Mesodermal cell (in vitro differentiated cells): Measurements from ENCODE around the gene NEK7.

ENCODE experiments used
- H3K27ac ChIP-seq: 2 replicates; pipeline ENCODE4 v1.7.0; 2013; ENCODE audit warnings: mild to moderate bottlenecking, low read depth, low read length, moderate library complexity; ENCODE audit not compliant: severe bottlenecking
- H3K36me3 ChIP-seq: 2 replicates; pipeline ENCODE4 v1.7.1; 2013; ENCODE audit warnings: mild to moderate bottlenecking, low read length, moderate library complexity; ENCODE audit not compliant: control insufficient read depth, insufficient read depth
- H3K4me1 ChIP-seq: one replicate; pipeline ENCODE4 v1.7.1; 2013; ENCODE audit warnings: mild to moderate bottlenecking, low read length; ENCODE audit not compliant: insufficient read depth, control insufficient read depth, poor library complexity, severe bottlenecking
- H3K4me3 ChIP-seq: 2 replicates; pipeline ENCODE4 v1.7.0; 2013; ENCODE audit warnings: low read length, control low read depth, mild to moderate bottlenecking; ENCODE audit not compliant: insufficient read depth, poor library complexity, severe bottlenecking; ENCODE audit errors: extremely low read depth
- H3K9me3 ChIP-seq: 2 replicates; pipeline ENCODE4 v1.7.1; 2013; ENCODE audit warnings: mild to moderate bottlenecking, low read length, moderate library complexity; ENCODE audit not compliant: control insufficient read depth
- WGBS, 2 experiments: methylation state at CpG; one replicate each; pipeline ENCODE4 v1.1.5; 2013; ENCODE audit warnings: missing lambda C conversion rate in 2 of 2; ENCODE audit not compliant: insufficient coverage in 2 of 2; 5-methylcytosine and 5-hydroxymethylcytosine counted together

NEK7 gene

DNA sequence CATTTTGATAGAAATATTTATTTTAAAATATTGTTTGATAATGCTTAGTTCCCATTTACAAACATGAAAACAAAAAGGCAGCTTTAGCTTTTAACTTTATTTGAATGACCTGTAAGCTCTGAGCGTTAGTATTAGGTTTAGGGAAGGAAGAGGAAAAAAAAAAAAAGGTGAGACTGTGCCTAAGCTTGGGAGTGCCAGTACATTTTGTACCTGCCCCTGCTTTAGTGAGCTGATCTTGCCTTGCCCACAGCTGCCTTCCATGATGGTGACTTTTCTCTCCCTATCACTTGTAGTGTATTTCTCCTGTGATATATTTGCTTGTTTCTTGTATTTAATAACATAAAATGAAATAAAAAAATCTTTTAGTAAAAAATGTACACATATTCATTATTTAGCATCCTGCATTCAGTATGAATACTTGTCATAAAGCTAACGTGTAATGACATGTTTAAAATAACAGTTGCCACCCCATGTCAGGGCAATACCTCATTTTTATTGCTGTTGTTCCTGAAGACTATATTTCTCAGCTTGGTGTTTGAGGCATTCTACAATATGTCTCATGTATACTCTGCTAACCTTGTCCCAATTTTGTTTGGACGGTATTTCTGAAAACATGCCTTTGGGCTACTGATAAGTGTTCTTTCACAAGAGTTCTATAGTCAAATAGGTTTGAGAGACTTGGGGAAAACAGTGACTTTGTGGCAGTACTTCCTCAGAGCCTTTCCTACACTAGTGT lies 76.3 kb downstream of the NEK7 start:
- H3K36me3 ChIP-seq, result peaks cover 8% of the 10 kb centered on the region
- peaks cover 5% of the 10 kb centered on the region for H3K9me3 ChIP-seq
- peaks cover 12% of the 10 kb centered on the region for H3K4me1 ChIP-seq
- WGBS, 2 experiments, result 80% methylated on average over 1 of the region's 3 CpGs; no CpG with 5 or more reads in 1 of the 2 experiments
- no peak overlapping the region for H3K27ac ChIP-seq
- H3K4me3 ChIP-seq, result no peak overlapping the region

DNA sequence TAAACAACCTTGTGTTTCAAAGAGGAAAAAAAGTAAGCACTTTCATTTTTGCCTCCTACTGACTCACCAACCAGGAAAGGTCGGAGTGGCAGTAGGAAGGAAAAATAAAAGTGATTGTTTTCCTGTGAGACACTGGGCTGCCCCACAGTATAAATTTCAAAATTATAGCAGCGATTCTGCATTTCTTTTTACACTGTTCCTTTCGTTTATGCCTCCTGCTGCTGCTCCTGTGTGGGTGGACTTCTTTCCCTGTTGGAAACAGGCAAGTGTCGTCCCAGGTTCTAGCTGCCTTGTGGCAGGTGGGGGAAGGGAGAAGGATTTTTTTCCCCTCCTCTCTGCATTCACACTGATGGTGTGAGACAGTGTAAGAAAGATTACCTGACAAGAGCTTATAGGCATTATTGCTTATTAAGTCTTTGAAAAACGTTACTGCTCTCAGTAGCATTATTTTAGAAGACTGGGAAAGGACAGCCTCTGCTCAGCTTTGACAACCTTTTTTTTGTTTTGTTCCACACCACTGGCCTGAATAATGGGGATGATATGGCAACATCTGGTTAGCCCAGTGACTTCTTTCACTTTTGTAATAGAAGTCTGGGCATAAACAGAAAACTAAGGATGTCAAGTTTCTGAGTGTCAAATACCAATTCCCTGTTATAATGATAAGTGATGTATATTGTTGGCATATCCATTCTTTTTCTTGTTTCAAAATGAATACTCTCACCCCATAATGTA lies 77.9 kb downstream of the NEK7 start:
- H3K27ac ChIP-seq, result no peak overlapping the region
- no peak overlapping the region for H3K4me3 ChIP-seq
- H3K9me3 ChIP-seq, result peaks cover 5% of the 10 kb centered on the region
- peaks cover 8% of the 10 kb centered on the region for H3K36me3 ChIP-seq
- 42% methylated on average over 3 of the region's 5 CpGs; no CpG with 5 or more reads in 1 of the 2 experiments for WGBS, 2 experiments
- peaks cover 6% of the 10 kb centered on the region for H3K4me1 ChIP-seq

DNA sequence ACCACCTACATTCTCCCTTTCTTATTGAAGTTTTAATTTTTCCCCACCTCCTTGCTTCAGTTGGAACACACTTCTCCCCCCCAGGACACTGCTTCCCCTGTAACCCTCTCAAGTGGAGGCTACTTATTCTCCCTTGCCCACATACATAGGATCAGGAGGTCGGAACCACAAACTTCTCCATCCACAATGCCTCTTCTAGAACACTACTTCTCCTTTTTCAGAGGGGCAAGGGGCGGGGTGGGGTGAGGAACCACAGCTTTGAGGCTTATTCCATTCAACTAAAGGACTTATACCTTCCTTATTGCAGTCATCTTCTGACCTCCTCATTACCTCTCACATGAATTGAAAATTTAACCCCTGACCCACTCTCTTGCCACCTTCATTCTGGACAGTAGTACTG lies 81.3 kb downstream of the NEK7 start:
- Histone ChIP-seq H3K4me3 (no peak overlapping the region), H3K36me3 (peaks cover 8% of the 10 kb centered on the region)
- WGBS, 2 experiments, result no CpG with 5 or more reads among the region's 2 CpGs

DNA sequence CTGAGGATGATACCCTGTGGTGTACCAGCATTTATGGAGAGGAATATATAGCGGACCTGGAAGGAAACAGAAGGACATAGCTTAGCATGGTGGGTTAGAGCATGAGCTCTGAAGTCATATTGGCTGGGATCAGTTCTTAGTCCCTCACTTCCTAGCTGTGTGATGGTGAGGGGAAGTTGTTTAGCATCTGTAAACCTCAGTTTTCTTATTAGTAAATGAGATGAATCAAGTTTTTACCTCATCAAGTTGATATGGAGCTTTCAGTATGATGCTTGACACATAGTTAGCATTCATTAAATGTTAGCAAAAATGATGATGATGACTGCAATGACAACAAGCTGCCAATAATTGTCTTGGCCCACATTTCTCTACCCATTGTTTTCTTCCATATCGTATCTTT lies 84.8 kb downstream of the NEK7 start:
- H3K4me3 ChIP-seq, result no peak overlapping the region
- no peaks in the 10 kb centered on the region for H3K4me1 ChIP-seq
- H3K9me3 ChIP-seq, result no peaks in the 10 kb centered on the region
- 66 to 75% methylated on average over 2 of the region's 2 CpGs for WGBS, 2 experiments
- H3K36me3 ChIP-seq, result no peaks in the 10 kb centered on the region
- no peak overlapping the region for H3K27ac ChIP-seq

More for the DNA sequence above, 81.3 kb downstream of the NEK7 start:
- Histone ChIP-seq H3K9me3 (peaks cover 5% of the 10 kb centered on the region), H3K4me1 (peaks cover 6% of the 10 kb centered on the region), H3K27ac (no peak overlapping the region)

DNA sequence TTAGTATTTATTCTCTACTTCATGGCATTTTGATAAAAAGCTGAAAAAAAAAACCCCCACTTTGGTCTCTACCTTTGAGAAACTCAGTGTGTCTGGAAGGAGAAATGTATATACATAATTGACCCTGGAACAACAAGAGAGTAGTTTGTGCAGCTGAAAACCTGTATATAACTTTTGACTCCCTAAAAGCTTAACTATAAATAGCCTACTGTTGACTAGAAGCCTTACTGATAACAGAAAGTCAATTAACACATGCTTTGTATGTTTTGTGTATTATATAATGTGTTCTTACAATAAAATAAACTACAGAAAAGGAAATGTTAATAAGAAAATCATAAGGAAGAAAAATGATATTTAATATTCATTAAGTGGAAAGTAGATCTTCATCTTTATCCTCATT lies 88.0 kb downstream of the NEK7 start:
- H3K36me3 ChIP-seq, result peaks cover 4% of the 10 kb centered on the region
- H3K4me3 ChIP-seq, result no peak overlapping the region
- no peaks in the 10 kb centered on the region for H3K4me1 ChIP-seq
- H3K9me3 ChIP-seq, result no peaks in the 10 kb centered on the region
- no peak overlapping the region for H3K27ac ChIP-seq

DNA sequence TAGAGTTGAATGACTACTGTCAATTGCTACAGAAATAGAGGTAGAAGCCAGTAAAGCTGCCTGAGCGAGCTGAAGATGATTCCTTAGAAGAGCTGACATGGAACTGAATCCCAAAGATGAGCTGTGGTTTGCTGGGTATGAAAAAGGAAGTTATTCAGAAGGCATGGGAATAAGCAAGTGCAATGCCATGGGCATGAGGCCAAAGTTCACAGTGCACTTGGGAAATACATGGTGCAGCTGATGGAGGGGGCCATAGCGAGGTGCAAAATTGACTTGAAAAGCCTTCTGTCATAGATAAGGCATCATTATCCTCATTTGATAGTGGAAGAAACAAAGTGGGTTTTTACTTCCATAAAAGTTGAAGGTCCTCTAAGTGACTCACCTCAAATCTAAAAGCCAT lies 88.6 kb downstream of the NEK7 start:
- H3K4me1 ChIP-seq, result no peaks in the 10 kb centered on the region
- H3K27ac ChIP-seq, result no peak overlapping the region
- 90 to 93% methylated on average over 1 of the region's 2 CpGs for WGBS, 2 experiments
- H3K9me3 ChIP-seq, result no peaks in the 10 kb centered on the region
- H3K4me3 ChIP-seq, result no peak overlapping the region
- H3K36me3 ChIP-seq, result peaks cover 4% of the 10 kb centered on the region

DNA sequence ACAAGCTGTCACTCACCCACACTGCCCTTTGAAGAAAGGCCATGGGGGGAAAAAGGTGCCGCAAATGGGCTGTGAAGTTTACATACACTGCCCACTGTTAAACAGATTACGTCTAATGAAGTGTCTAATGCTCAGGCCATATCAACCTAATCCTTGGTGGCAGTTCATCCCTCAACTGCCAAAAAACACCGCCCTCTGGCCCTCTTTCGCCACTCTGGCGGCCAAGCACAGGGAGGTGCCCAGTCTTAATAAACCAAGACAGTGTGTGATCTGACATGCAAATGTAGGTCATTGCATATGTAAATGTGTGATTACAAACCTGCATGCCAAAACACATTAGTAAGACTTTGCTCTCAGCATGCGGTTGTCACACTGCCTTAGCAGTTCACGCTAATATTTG lies 89.5 kb downstream of the NEK7 start:
- H3K9me3 ChIP-seq, result no peaks in the 10 kb centered on the region
- 83 to 100% methylated on average over 4 of the region's 7 CpGs for WGBS, 2 experiments
- H3K4me1 ChIP-seq, result no peaks in the 10 kb centered on the region
- no peak overlapping the region for H3K4me3 ChIP-seq
- H3K36me3 ChIP-seq, result peaks cover 4% of the 10 kb centered on the region
- H3K27ac ChIP-seq, result no peak overlapping the region

DNA sequence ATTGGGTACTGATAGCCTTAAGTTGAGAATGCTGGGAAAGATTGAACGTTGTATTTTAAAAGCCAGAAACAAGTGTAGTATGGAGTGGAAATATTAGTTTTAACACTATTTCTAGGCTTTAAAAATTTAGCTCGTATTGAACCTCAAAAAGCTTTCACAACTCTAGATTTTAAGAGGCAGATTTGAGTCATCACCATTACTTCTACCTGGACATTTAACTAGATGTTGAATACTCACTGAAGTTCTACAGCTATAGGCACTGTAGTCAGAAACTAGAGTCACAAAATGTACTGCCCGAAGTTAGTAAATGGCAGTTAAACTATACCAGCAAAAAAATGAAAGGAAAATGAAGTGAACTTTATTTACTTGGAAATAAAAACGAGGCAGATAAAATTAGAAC lies 96.5 kb downstream of the NEK7 start:
- 100% methylated on average over 1 of the region's 4 CpGs; no CpG with 5 or more reads in 1 of the 2 experiments for WGBS, 2 experiments
- Histone ChIP-seq H3K9me3 (no peaks in the 10 kb centered on the region), H3K4me3 (no peak overlapping the region), H3K4me1 (peaks cover 4% of the 10 kb centered on the region), H3K36me3 (peaks cover 2% of the 10 kb centered on the region), H3K27ac (peak overlapping the region; percentile 45)

DNA sequence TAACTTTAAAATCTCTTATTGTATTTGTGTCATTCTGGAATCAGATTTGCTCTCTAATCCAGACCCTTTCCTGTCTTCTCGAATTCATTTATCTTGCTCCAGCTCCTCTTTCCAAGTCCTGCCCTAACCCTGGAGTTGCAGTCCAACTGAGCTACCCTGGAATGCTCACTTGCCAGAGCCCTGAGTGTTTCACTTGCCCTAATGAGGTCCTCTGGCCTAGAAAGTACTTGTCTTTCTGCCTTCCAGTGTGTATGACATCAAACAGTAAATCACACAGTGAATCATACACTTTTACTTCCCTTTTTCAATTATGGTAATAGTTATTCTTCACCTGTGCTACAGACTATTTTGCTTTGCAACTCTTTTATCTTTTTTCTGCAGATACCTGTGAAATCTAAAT lies 96.9 kb downstream of the NEK7 start:
- Histone ChIP-seq H3K9me3 (no peaks in the 10 kb centered on the region), H3K27ac (peak overlapping the region; percentile 45), H3K4me1 (peaks cover 4% of the 10 kb centered on the region), H3K4me3 (no peak overlapping the region), H3K36me3 (peaks cover 2% of the 10 kb centered on the region)
- WGBS, 2 experiments, result 40 to 50% methylated on average over 1 of the region's 1 CpG

DNA sequence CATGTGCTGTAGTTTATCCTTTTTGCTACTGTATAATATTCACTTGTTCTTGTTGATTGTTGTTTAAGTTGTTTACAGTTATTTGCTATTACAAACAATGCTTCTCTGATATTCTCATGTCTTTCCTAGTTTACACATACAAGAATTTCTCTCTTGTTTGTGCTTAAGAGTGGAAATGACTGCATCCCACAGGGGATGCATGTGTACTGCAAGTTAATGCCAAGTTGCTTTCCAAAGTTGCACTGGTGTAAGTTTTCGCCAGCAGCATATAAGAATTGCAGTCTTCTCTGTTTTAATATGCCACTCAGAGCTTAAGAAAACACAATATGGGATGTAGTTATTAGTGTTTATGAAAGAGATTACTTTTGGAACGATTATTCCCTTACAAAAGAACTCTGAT lies 97.7 kb downstream of the NEK7 start:
- no CpG with 5 or more reads among the region's 2 CpGs for WGBS, 2 experiments
- H3K27ac ChIP-seq, result no peak overlapping the region
- H3K4me1 ChIP-seq, result peaks cover 4% of the 10 kb centered on the region
- H3K4me3 ChIP-seq, result no peak overlapping the region
- no peaks in the 10 kb centered on the region for H3K9me3 ChIP-seq
- H3K36me3 ChIP-seq, result peaks cover 2% of the 10 kb centered on the region

DNA sequence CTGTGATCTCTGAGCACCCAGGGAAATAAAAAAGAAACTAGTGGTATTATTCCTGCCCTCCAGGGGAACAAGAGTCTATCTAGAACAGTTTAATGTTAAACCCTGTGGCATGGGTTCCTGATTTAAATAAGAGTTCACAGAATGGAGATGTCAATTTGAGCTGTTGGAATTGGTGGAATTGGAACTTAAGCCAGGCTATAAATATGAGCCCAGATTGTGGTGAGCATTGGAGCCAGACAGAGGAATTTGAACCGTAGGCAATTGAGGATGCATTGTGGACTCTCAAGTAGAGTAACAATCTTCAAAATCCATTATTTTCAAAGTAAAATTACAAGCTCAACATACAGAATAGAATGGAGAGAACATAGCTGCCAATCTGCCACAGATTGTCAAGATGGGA lies 98.2 kb downstream of the NEK7 start:
- Histone ChIP-seq H3K4me1 (peaks cover 4% of the 10 kb centered on the region), H3K9me3 (no peaks in the 10 kb centered on the region), H3K4me3 (no peak overlapping the region), H3K27ac (no peak overlapping the region), H3K36me3 (peaks cover 2% of the 10 kb centered on the region)
- no CpG with 5 or more reads among the region's 1 CpG for WGBS, 2 experiments
